HG03354 (cell line): Measurements from ENCODE around the gene INTS11.

Source experiments
- ATAC-seq: cut with Tn5 transposase; IDR thresholded peaks from one replicate; pipeline ENCODE4 v1.9.1; 2021; ENCODE audit warnings: mild to moderate bottlenecking; ENCODE audit not compliant: unreplicated experiment, poor library complexity, severe bottlenecking

Gene INTS11

GRCh38 chr1:1345860-1346500 is 21.5 kb upstream of the INTS11 start:
- ATAC-seq = no peak

GRCh38 chr1:1345384-1345783 is 20.9 kb upstream of the INTS11 start:
- ATAC-seq = no peak

- ATAC-seq = no peak
Measured at GRCh38 chr1:1344655-1345361, 20.3 kb upstream of the INTS11 start.

- no peak for ATAC-seq
Measured at GRCh38 chr1:1343811-1344421, 19.5 kb upstream of the INTS11 start.

GRCh38 chr1:1342584-1343115 is 18.2 kb upstream of the INTS11 start:
- ATAC-seq = no peak

- no peak for ATAC-seq
Measured at GRCh38 chr1:1342061-1342562, 17.7 kb upstream of the INTS11 start.

GRCh38 chr1:1341549-1342021 is 17.1 kb upstream of the INTS11 start:
- no peak for ATAC-seq

- ATAC-seq = no peak
Measured at GRCh38 chr1:1340791-1341548, 16.5 kb upstream of the INTS11 start.

GRCh38 chr1:1340185-1340584 is 15.7 kb upstream of the INTS11 start:
- no peak for ATAC-seq

- ATAC-seq = no peak
Measured at GRCh38 chr1:1338278-1338677, 13.8 kb upstream of the INTS11 start.

- ATAC-seq = no peak
Measured at GRCh38 chr1:1337793-1338147, 13.3 kb upstream of the INTS11 start.

GRCh38 chr1:1336931-1337792 is 12.7 kb upstream of the INTS11 start:
- no peak for ATAC-seq

GRCh38 chr1:1336446-1336845 is 12.0 kb upstream of the INTS11 start:
- ATAC-seq = no peak

GRCh38 chr1:1335792-1336248 is 11.4 kb upstream of the INTS11 start:
- ATAC-seq = no peak

GRCh38 chr1:1335283-1335682 is 10.8 kb upstream of the INTS11 start:
- ATAC-seq = no peak

- ATAC-seq = no peak
Measured at GRCh38 chr1:1334835-1335234, 10.4 kb upstream of the INTS11 start.

GRCh38 chr1:1333551-1334241 is 9.2 kb upstream of the INTS11 start:
- no peak for ATAC-seq

- no peak for ATAC-seq
Measured at GRCh38 chr1:1332774-1333480, 8.5 kb upstream of the INTS11 start.
